K562 (cell line): ENCODE measurements around the gene RCOR2. TPM values are rescaled to one million over a fixed set of nuclear protein-coding genes. Genes with fewer than 3 reads are reported as not detected.

Experiments
- EP300 ChIP-seq: IDR thresholded peaks from 2 replicates; pipeline ENCODE4 v1.6.1; 2012; ENCODE audit warnings: low read length, improper control_type of control experiment
- FOXP4 ChIP-seq: sonication (generic); formaldehyde crosslinking; IDR thresholded peaks from 2 replicates; pipeline ENCODE4 v1.8.0; 2022; ENCODE audit warnings: mild to moderate bottlenecking, missing genetic modification reagents, borderline replicate concordance
- GATAD2B ChIP-seq: fragments of 450-650 bp; IDR thresholded peaks from 2 replicates; pipeline ENCODE4 v1.6.1; 2017; ENCODE audit warnings: mild to moderate bottlenecking, borderline replicate concordance
- ILF3 ChIP-seq: fragments of 450-650 bp; IDR thresholded peaks from 2 replicates; pipeline ENCODE4 v1.6.1; 2018; ENCODE audit warnings: antibody characterized with exemption, mild to moderate bottlenecking, moderate library complexity, borderline replicate concordance
- KAT7 ChIP-seq: sonication (generic); formaldehyde crosslinking; IDR thresholded peaks from 2 replicates; pipeline ENCODE4 v1.8.0; 2022; ENCODE audit warnings: missing genetic modification reagents, mild to moderate bottlenecking, borderline replicate concordance
- MAFK ChIP-seq: IDR thresholded peaks from 2 replicates; pipeline ENCODE4 v1.6.1; 2011; ENCODE audit warnings: low read length, improper control_type of control experiment
- MEF2D ChIP-seq: conservative IDR thresholded peaks from 2 replicates; pipeline ENCODE4 v1.6.1; 2016; ENCODE audit warnings: low read depth, missing genetic modification characterization, missing compliant biosample characterization
- NR3C1 ChIP-seq: sonication (generic); formaldehyde crosslinking; IDR thresholded peaks from 2 replicates; pipeline ENCODE4 v1.8.1; 2022; ENCODE audit warnings: missing genetic modification reagents
- PCBP2 ChIP-seq: fragments of 200-400 bp; formaldehyde crosslinking; IDR thresholded peaks from 2 replicates; pipeline ENCODE4 v1.6.1; 2018; ENCODE audit warnings: low read length, low read depth, mild to moderate bottlenecking, moderate library complexity; ENCODE audit not compliant: poor library complexity, severe bottlenecking
- POLR3G ChIP-seq: IDR thresholded peaks from 2 replicates; pipeline ENCODE4 v1.6.1; 2011; ENCODE audit not compliant: insufficient read length, insufficient replicate concordance; ENCODE audit errors: extremely low read depth
- SIN3A ChIP-seq, 2 experiments: fragments of 150-350 bp in 1 of 2; IDR thresholded peaks; 2 replicates each; pipeline ENCODE4 v1.6.1; 2011 to 2016; ENCODE audit warnings: borderline replicate concordance in 2 of 2, low read depth in 2 of 2, low read length in 2 of 2, mild to moderate bottlenecking in 2 of 2, moderate library complexity in 2 of 2; ENCODE audit not compliant: control insufficient read depth in 1 of 2
- TAF7 ChIP-seq: fragments of 450-650 bp; IDR thresholded peaks from 2 replicates; pipeline ENCODE4 v1.6.1; 2016; ENCODE audit warnings: missing genetic modification characterization, missing compliant biosample characterization
- XRCC3 ChIP-seq: fragments of 450-650 bp; IDR thresholded peaks from 2 replicates; pipeline ENCODE4 v1.6.1; 2017; ENCODE audit warnings: mild to moderate bottlenecking, moderate library complexity
- ZFP30 ChIP-seq: fragments of 250-450 bp; sonication (Bioruptor Pico); IDR thresholded peaks from 2 replicates; pipeline ENCODE4 v1.8.0; 2022; ENCODE audit warnings: moderate library complexity, mild to moderate bottlenecking, inconsistent platforms, borderline replicate concordance
- ZNF143 ChIP-seq: sonication (generic); formaldehyde crosslinking; IDR thresholded peaks from 2 replicates; pipeline ENCODE4 v1.9.0; 2022; ENCODE audit warnings: mild to moderate bottlenecking, missing genetic modification reagents
- ZNF253 ChIP-seq: fragments of 250-450 bp; sonication (Bioruptor Pico); conservative IDR thresholded peaks from 2 replicates; pipeline ENCODE4 v1.6.1; 2021; ENCODE audit warnings: mild to moderate bottlenecking
- ZNF436 ChIP-seq: fragments of 250-450, 450-650 bp; sonication (Bioruptor Pico); formaldehyde crosslinking; IDR thresholded peaks from 2 replicates; pipeline ENCODE4 v1.7.0; 2020; ENCODE audit warnings: mild to moderate bottlenecking
- polyA plus RNA-seq, 8 experiments: library from polyadenylated mRNA; depleted of rRNA in 4 of 8; stranded (reverse) in 5 of 8; unstranded in 3 of 8; fragments of >200 nt; fragmentation: Nextera tagmentation in 2 of 8; fragmentation: Illumina TruSeq in 1 of 8; extraction: Ambion mirVana in 2 of 8; extraction: Trizol in 1 of 8; gene quantifications; 2 replicates each; pipeline versions ENCODE4 v1.2.1 to v1.2.3, GENCODE V29; 2011 to 2014; ENCODE audit warnings: inconsistent platforms in 1 of 8, missing spikeins in 1 of 8
- total RNA-seq, 7 experiments: library from RNA; depleted of rRNA in 6 of 7; stranded (reverse); fragments of >200 nt in 6 of 7; fragmentation: Illumina TruSeq in 2 of 7; extraction: Trizol in 2 of 7; gene quantifications; 2 replicates each; pipeline versions ENCODE4 v1.2.1 to v1.2.3, GENCODE V29; 2011 to 2021; ENCODE audit warnings: low replicate concordance in 1 of 7
- TF ChIP-seq, protein P1 (sequence below): fragments of 450-650 bp; IDR thresholded peaks from 2 replicates; pipeline ENCODE4 v1.6.1; 2016; ENCODE audit warnings: missing biosample characterization, missing genetic modification characterization
- TF ChIP-seq, protein P2 (sequence below): sonication (generic); formaldehyde crosslinking; IDR thresholded peaks from 2 replicates; pipeline ENCODE4 v1.8.0; 2023; ENCODE audit warnings: mild to moderate bottlenecking, missing genetic modification reagents
- TF ChIP-seq, protein P3 (sequence below): sonication (generic); formaldehyde crosslinking; IDR thresholded peaks from 2 replicates; pipeline ENCODE4 v1.8.0; 2022; ENCODE audit warnings: mild to moderate bottlenecking, low read depth, missing genetic modification reagents

RCOR2 gene
- total and polyA plus RNA-seq, 9 of the 15 experiments (the other 6 are each of a cell fraction or from before 2014, with no cell fraction given) = 0.04 to 6.5 (median 2.5) TPM; not detected in 1

DNA sequence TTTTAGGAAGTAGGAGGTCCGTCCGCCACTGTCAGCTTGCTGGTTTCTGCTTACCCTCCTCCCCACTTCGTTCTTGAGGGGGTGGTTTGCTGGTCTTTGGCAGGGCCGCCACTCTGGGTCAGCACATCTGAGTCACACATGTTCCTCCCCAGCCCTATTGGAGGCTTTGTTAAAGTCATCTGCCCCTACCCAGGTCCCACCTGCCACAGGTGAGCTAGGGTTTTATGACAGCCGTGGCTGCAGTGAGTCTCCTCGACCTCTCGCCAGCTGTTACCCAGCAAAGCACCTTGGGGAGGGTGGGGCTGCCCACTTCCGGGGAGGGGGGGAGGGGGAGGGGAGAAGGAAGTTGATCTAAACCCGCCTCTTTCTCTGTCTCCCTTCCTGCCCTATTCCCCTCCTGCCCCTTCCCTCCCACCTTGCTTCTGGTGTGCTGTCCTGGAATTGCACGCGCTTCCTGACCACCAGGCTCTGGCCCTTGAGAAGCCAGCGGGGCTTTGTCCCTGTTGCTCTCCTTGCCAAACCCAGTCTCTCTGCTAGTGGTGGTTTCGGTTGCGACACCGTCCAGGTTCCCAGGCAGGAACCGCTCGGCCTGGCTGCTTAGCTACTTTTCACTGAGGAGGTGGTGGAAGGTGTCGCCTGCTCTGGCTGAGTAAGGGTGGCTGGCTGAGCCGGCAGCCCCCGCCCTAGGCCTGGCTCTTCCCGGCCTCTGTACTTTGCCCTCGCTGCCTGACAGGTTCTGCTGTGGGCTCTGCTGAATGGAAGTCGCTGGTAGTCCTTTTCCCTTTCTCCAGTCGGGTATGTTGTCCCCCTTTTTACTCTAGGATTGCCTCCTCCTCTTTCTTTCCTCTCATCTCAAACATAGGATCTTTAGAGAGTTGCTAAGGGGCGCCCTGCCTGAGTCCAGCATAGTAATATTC, 28.5 kb downstream of the RCOR2 start (continued):
- no peak for TF ChIP-seq TAF7
- TF ChIP-seq POLR3G = no peak
- TF ChIP-seq MAFK = no peak
- TF ChIP-seq NR3C1 (CRISPR knock-in tag) = no peak
- TF ChIP-seq, protein P1, sequence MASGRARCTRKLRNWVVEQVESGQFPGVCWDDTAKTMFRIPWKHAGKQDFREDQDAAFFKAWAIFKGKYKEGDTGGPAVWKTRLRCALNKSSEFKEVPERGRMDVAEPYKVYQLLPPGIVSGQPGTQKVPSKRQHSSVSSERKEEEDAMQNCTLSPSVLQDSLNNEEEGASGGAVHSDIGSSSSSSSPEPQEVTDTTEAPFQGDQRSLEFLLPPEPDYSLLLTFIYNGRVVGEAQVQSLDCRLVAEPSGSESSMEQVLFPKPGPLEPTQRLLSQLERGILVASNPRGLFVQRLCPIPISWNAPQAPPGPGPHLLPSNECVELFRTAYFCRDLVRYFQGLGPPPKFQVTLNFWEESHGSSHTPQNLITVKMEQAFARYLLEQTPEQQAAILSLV (tag) = peak; percentile 30; the same call in 1 of the 2 replicates
- no peak for TF ChIP-seq GATAD2B
- no peak for TF ChIP-seq MEF2D (tag)
- no peak for TF ChIP-seq ILF3
- TF ChIP-seq ZNF253 (CRISPR knock-in tag) = no peak
- peak; percentile 86 to 88; a peak in 3 of 4 replicates for TF ChIP-seq SIN3A (IDR thresholded peaks at IDR 0.05; ENCODE audit: borderline replicate concordance in 2 of 2, control insufficient read depth in 1 of 2, low read depth in 2 of 2, low read length in 2 of 2)
- no peak for TF ChIP-seq XRCC3
- TF ChIP-seq ZFP30 (CRISPR knock-in tag) = no peak
- no peak for TF ChIP-seq KAT7
- TF ChIP-seq, protein P2, sequence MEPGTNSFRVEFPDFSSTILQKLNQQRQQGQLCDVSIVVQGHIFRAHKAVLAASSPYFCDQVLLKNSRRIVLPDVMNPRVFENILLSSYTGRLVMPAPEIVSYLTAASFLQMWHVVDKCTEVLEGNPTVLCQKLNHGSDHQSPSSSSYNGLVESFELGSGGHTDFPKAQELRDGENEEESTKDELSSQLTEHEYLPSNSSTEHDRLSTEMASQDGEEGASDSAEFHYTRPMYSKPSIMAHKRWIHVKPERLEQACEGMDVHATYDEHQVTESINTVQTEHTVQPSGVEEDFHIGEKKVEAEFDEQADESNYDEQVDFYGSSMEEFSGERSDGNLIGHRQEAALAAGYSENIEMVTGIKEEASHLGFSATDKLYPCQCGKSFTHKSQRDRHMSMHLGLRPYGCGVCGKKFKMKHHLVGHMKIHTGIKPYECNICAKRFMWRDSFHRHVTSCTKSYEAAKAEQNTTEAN = no peak
- TF ChIP-seq ZNF143 = no peak
- TF ChIP-seq PCBP2 = no peak
- TF ChIP-seq, protein P3, sequence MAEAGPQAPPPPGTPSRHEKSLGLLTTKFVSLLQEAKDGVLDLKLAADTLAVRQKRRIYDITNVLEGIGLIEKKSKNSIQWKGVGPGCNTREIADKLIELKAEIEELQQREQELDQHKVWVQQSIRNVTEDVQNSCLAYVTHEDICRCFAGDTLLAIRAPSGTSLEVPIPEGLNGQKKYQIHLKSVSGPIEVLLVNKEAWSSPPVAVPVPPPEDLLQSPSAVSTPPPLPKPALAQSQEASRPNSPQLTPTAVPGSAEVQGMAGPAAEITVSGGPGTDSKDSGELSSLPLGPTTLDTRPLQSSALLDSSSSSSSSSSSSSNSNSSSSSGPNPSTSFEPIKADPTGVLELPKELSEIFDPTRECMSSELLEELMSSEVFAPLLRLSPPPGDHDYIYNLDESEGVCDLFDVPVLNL (CRISPR knock-in tag) = no peak
- no peak for TF ChIP-seq ZNF436 (CRISPR knock-in tag)
- no peak for TF ChIP-seq FOXP4 (CRISPR knock-in tag)
- TF ChIP-seq EP300 = no peak
